Measurements from ENCODE around the gene RHD.
"Not testable (repeated sequence)": the region's sequence is repeated elsewhere in the genome, so short reads cannot be mapped to it uniquely, and the experiment has no call there.

- TF ChIP-seq CTCF (IDR thresholded peaks at IDR 0.05); POLR2AphosphoS5 (IDR thresholded peaks at IDR 0.05; ENCODE audit: insufficient read depth in 1 of 2, low read depth in 1 of 2); POLR2A (IDR thresholded peaks at IDR 0.05): not testable (repeated sequence)
Observed at GRCh38 chr1:25329336-25329735, 57.0 kb downstream of the RHD start.
